Mammary epithelial cell (primary cell): Measurements from ENCODE around the gene CARD19.

Experiments used
- EZH2 ChIP-seq: IDR thresholded peaks from 2 replicates; pipeline ENCODE4 v1.6.1; 2012; ENCODE audit warnings: low read length, inconsistent platforms, borderline replicate concordance
- TF ChIP-seq, protein P1 (sequence below), 2 donors: IDR thresholded peaks in 1 of 2; conservative IDR thresholded peaks in 1 of 2; 2 replicates each; pipeline ENCODE4 v1.5.1; 2011 to 2012; ENCODE audit warnings: inconsistent platforms in 2 of 2, low read length in 2 of 2, mild to moderate bottlenecking in 2 of 2, control low read depth in 1 of 2, low read depth in 1 of 2; ENCODE audit not compliant: insufficient read depth in 1 of 2; ENCODE audit errors: extremely low read depth in 1 of 2

DNA sequence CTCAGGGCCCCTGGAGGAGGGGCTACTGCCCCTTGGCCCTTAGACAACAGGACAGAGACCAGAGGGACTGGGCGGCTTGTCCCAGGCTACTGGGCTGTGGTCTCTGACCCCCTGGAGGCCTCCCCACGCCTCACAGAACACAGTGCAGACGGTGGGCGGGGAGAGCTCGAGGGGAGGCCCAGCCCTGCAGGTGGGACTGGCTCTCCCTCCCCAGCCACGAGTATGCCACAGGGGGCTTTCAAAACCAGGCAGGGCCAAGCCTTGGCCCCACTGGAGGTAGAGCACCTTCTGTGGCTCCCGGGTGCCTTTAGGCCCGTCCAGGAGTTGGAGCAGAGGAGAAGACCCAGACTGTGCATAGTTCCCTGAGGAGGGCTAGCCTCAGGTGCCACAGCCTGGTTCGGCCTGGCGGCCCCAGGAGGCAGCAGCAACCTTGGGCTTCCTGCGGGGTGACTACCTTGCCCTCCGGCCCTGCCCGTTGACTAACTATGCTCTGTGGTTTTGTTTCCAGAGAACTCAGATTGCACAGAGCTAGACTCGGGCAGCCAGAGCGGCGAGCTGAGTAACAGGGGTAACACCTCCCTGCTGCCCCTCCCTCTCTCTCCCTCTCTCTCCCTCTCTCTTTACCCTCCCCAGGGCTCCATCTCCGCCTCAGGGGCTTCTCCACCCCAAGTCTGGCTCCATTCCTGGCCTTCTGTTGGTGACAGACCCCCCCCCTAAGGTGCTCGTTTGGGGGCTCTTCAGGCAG lies 15.5 kb downstream of the CARD19 start:
- TF ChIP-seq, protein P1, sequence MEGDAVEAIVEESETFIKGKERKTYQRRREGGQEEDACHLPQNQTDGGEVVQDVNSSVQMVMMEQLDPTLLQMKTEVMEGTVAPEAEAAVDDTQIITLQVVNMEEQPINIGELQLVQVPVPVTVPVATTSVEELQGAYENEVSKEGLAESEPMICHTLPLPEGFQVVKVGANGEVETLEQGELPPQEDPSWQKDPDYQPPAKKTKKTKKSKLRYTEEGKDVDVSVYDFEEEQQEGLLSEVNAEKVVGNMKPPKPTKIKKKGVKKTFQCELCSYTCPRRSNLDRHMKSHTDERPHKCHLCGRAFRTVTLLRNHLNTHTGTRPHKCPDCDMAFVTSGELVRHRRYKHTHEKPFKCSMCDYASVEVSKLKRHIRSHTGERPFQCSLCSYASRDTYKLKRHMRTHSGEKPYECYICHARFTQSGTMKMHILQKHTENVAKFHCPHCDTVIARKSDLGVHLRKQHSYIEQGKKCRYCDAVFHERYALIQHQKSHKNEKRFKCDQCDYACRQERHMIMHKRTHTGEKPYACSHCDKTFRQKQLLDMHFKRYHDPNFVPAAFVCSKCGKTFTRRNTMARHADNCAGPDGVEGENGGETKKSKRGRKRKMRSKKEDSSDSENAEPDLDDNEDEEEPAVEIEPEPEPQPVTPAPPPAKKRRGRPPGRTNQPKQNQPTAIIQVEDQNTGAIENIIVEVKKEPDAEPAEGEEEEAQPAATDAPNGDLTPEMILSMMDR (conservative IDR thresholded peaks at IDR 0.05 in 1 of 2, IDR thresholded peaks at IDR 0.05 in 1 of 2; ENCODE audit: extremely low read depth in 1 of 2, insufficient read depth in 1 of 2, low read depth in 1 of 2, low read length in 2 of 2) = no peak
- TF ChIP-seq EZH2 = no peak
